Activated CD8-positive, alpha-beta memory T cell treated with anti-CD3 and anti-CD28 coated beads, Interleukin-2, amount 50 U/mL, for 48 hours (primary cell): ENCODE data around the gene GJD2.

Experiments used
- DNase-seq: peaks from one replicate; pipeline ENCODE4 v3.0.0-alpha.2; 2020

Gene GJD2

GRCh38 chr15:34721802-34722438 lies 32.9 kb downstream of the GJD2 start:
- no peak for DNase-seq

GRCh38 chr15:34721157-34721801 lies 33.5 kb downstream of the GJD2 start:
- DNase-seq = no peak

- DNase-seq = no peak
Observed at GRCh38 chr15:34719695-34720094, 35.1 kb downstream of the GJD2 start.

GRCh38 chr15:34718681-34719665 lies 35.8 kb downstream of the GJD2 start:
- no peak for DNase-seq

- DNase-seq = no peak
Observed at GRCh38 chr15:34717729-34718128, 37.1 kb downstream of the GJD2 start.

GRCh38 chr15:34716111-34716510 lies 38.7 kb downstream of the GJD2 start:
- DNase-seq = no peak

- DNase-seq = no peak
Observed at GRCh38 chr15:34714476-34715121, 40.2 kb downstream of the GJD2 start.

- no peak for DNase-seq
Observed at GRCh38 chr15:34713635-34714034, 41.2 kb downstream of the GJD2 start.

- no peak for DNase-seq
Observed at GRCh38 chr15:34709866-34710265, 44.9 kb downstream of the GJD2 start.

- DNase-seq = no peak
Observed at GRCh38 chr15:34708422-34708821, 46.4 kb downstream of the GJD2 start.

GRCh38 chr15:34701536-34701935 lies 53.3 kb downstream of the GJD2 start:
- DNase-seq = no peak
